Adrenal gland (tissue), 12 donors: ENCODE results near the gene ZNF319. TPM values are rescaled to one million over a fixed set of nuclear protein-coding genes. Genes with fewer than 3 reads are reported as not detected.

Experiments used
- DNase-seq, 7 donors: peaks; one replicate each; pipeline ENCODE4 v3.0.0-alpha.2; 2019 to 2020
- H3K27ac ChIP-seq, 5 donors: fragments of 200-600 bp; sonication (generic) in 4 of 5; 1 replicate in 3 of 5; 2 replicates in 2 of 5; pipeline versions ENCODE4 v1.5.1 to v1.8.0; 2016 to 2020; ENCODE audit warnings: mild to moderate bottlenecking in 1 of 5
- H3K27me3 ChIP-seq: fragments of 200-600 bp; 2 replicates; pipeline ENCODE4 v1.8.0; 2021
- H3K36me3 ChIP-seq, 2 donors: fragments of 200-600 bp; replicated peaks in 1 of 2; 1 replicate in 1 of 2; 2 replicates in 1 of 2; pipeline versions ENCODE4 v1.5.1 to v1.8.0; 2018 to 2022
- H3K4me1 ChIP-seq, 2 donors: fragments of 200-600 bp; replicated peaks in 1 of 2; 1 replicate in 1 of 2; 2 replicates in 1 of 2; pipeline versions ENCODE4 v1.5.1 to v1.8.0; 2018 to 2021
- H3K4me3 ChIP-seq, 4 donors: fragments of 200-600 bp; sonication (generic) in 3 of 4; one replicate each; pipeline ENCODE4 v1.5.1; 2016 to 2018
- H3K9me3 ChIP-seq, 3 donors: fragments of 200-600 bp; sonication (generic) in 1 of 3; replicated peaks in 1 of 3; 1 replicate in 2 of 3; 2 replicates in 1 of 3; pipeline versions ENCODE4 v1.5.1 to v1.8.0; 2016 to 2021
- POLR2A ChIP-seq, 2 donors: fragments of 450-650 bp; IDR thresholded peaks; one replicate each; pipeline ENCODE4 v1.6.1; 2017; ENCODE audit warnings: antibody characterized with exemption in 2 of 2, mild to moderate bottlenecking in 2 of 2, moderate library complexity in 1 of 2
- WGBS, 4 donors: extraction: QIAGEN DNeasy Blood & Tissue Kit in 2 of 4; methylation state at CpG; one replicate each; pipeline versions ENCODE4 v1.1.5 to v1.1.7; 2013 to 2017; 5-methylcytosine and 5-hydroxymethylcytosine counted together
- intact Hi-C, 2 donors: fragments of 100-400 bp; cut with DNase I; formaldehyde crosslinking; loops; one replicate each; pipeline versions ENCODE4 v1.14.1 to v1.15.0; 2022 to 2023
- polyA plus RNA-seq, 3 donors: library from polyadenylated mRNA; stranded (reverse); fragments of 200-250 nt in 2 of 3; fragments of 350-450 nt in 1 of 3; fragmentation: Illumina TruSeq in 1 of 3; extraction: RNeasy Lipid Tissue Mini Kit (QIAGEN cat#74804) in 1 of 3; gene quantifications; one replicate each; pipeline ENCODE4 v1.2.3, GENCODE V29; 2013 to 2014
- total RNA-seq, 9 donors: library from RNA; depleted of rRNA in 4 of 9; stranded (reverse); fragments of >200 nt in 4 of 9; fragments of 120-200 nt in 1 of 9; fragmentation: NEBNext Ultra II Directional in 1 of 9; extraction: Animal tissue kit (Norgen Biotek cat#: 25700) in 1 of 9; gene quantifications; one replicate each; pipeline versions ENCODE4 v1.1.0 to v1.2.4, GENCODE V29; 2013 to 2023
- TF ChIP-seq, protein P1 (sequence below), 6 experiments: fragments of 450-650 bp in 4 of 6; fragments of 200-600 bp in 2 of 6; sonication (generic) in 1 of 6; IDR thresholded peaks; 1 replicate in 5 of 6; 2 replicates in 1 of 6; pipeline versions ENCODE4 v1.5.1 to v1.8.0; 2016 to 2021; ENCODE audit warnings: antibody characterized with exemption in 6 of 6, mild to moderate bottlenecking in 2 of 6, moderate library complexity in 1 of 6
- donor health status: healthy with polysubstance abuse.
- donor health status: Bipolar disorder and iron deficiency.
- donor health status: DM: yes; HTN: yes; CAD: no.
- donor health status: DM: no; HTN: no; CAD: no.
- donor health status: DM: no; HTN: no; CAD: no.
- donor health status: DM: yes; HTN: yes; CAD: no.

Gene ZNF319
- total and polyA plus RNA-seq, 12 donors = 2.3 to 17.9 (median 8.9) TPM

DNA sequence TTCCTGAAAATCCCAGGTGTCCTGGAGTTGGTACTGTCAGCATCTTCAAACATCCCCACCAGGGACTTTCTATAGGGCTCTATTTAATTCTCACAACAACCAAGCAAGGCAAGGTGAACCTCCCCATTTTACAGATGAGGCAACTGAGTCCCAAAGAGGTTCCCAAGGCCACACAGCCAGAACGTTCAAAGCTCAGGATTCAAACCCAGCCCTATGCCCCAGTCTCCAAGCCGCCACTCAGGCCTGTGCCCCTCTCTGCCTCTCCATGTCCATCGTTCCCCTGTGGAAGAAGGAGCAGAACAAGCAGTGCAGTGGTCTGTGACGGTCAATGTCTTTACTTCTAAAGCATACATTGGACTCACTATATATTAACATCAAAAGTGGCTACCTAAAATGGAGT, 6.1 kb downstream of the ZNF319 start:
- DNase-seq = no peak
- Histone ChIP-seq H3K9me3 (no peaks in the 10 kb centered on the region), H3K27ac (no peak overlapping the region), H3K36me3 (peaks cover 0 to 22% of the 10 kb centered on the region in 2 donors), H3K27me3 (no peaks in the 10 kb centered on the region), H3K4me1 (peaks cover 5 to 8% of the 10 kb centered on the region in 2 donors), H3K4me3 (no peak overlapping the region)
- WGBS, 4 donors = 70 to 89% (median 86%) methylated on average over 4 of the region's 4 CpGs
- TF ChIP-seq, protein P1, sequence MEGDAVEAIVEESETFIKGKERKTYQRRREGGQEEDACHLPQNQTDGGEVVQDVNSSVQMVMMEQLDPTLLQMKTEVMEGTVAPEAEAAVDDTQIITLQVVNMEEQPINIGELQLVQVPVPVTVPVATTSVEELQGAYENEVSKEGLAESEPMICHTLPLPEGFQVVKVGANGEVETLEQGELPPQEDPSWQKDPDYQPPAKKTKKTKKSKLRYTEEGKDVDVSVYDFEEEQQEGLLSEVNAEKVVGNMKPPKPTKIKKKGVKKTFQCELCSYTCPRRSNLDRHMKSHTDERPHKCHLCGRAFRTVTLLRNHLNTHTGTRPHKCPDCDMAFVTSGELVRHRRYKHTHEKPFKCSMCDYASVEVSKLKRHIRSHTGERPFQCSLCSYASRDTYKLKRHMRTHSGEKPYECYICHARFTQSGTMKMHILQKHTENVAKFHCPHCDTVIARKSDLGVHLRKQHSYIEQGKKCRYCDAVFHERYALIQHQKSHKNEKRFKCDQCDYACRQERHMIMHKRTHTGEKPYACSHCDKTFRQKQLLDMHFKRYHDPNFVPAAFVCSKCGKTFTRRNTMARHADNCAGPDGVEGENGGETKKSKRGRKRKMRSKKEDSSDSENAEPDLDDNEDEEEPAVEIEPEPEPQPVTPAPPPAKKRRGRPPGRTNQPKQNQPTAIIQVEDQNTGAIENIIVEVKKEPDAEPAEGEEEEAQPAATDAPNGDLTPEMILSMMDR (IDR thresholded peaks at IDR 0.05) = no peak
- no peak for TF ChIP-seq POLR2A (IDR thresholded peaks at IDR 0.05)
- intact Hi-C loops = loop anchor here (5.0 to 10.0 kb wide), 3 partner anchors 52 to 410 kb away; no protein-coding TSS in a partner anchor

DNA sequence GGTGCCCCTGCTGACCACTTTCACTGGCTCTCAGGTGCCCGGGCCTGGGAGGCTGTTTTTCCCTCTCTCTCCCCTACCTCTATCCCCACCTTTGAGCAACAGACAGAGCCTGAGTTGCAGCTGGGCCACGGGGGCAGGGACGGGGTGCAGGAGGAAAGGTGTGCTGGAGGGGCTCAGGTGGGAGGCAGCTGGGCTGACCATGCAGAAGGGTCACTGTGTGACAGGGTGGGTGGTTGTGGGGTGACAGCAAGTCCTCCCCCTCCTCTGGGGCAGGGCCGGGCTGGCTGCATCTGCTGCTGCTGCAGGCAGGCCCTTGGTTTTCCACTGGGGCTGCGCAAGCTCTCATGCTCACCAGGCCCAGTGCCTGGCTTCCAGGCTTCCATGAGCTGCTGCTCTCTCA, 6.6 kb downstream of the ZNF319 start:
- peaks cover under 1 to 6% of the 10 kb centered on the region in 2 donors for H3K4me1 ChIP-seq
- no peak for TF ChIP-seq POLR2A (IDR thresholded peaks at IDR 0.05)
- TF ChIP-seq, protein P1 (IDR thresholded peaks at IDR 0.05) = no peak
- H3K36me3 ChIP-seq = peaks cover 0 to 22% of the 10 kb centered on the region in 2 donors
- no peak overlapping the region for H3K27ac ChIP-seq
- DNase-seq = no peak
- H3K9me3 ChIP-seq = no peaks in the 10 kb centered on the region
- WGBS, 4 donors = 80 to 93% (median 86%) methylated on average over 2 to 5 of the region's 5 CpGs
- intact Hi-C loops = loop anchor here (5.0 to 10.0 kb wide), 3 partner anchors 52 to 409 kb away; no protein-coding TSS in a partner anchor
- no peak overlapping the region for H3K4me3 ChIP-seq
- H3K27me3 ChIP-seq = no peaks in the 10 kb centered on the region

DNA sequence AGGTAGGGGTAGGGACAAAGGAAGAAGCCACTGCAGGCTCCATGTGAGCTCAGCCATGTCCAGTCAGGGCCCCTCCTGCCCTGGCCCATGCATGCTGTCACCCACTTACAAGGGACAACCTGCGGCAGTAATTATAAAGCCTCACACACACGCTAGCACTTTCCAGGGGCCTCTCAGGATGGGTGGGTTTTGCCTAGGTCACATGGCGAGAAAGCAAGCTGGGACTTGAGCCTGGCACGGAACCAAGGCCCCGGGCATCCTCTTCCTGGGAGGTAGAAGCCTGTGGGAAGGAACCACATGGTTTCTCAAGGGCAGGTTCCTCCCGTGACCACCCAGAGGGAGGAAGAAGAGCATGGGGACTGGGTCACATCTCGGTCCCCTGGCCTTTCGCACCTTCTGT, 7.0 kb downstream of the ZNF319 start:
- TF ChIP-seq POLR2A (IDR thresholded peaks at IDR 0.05) = no peak
- TF ChIP-seq, protein P1 (IDR thresholded peaks at IDR 0.05) = no peak
- Histone ChIP-seq H3K9me3 (no peaks in the 10 kb centered on the region), H3K27ac (no peak overlapping the region), H3K27me3 (no peaks in the 10 kb centered on the region), H3K36me3 (peaks cover 0 to 22% of the 10 kb centered on the region in 2 donors), H3K4me1 (peaks cover 0 to 2% of the 10 kb centered on the region in 2 donors), H3K4me3 (no peak overlapping the region)
- no peak for DNase-seq
- intact Hi-C loops = loop anchor here (5.0 to 10.0 kb wide), 3 partner anchors 51 to 409 kb away; no protein-coding TSS in a partner anchor
- 56 to 77% (median 69%) methylated on average over 7 to 8 of the region's 8 CpGs for WGBS, 4 donors

DNA sequence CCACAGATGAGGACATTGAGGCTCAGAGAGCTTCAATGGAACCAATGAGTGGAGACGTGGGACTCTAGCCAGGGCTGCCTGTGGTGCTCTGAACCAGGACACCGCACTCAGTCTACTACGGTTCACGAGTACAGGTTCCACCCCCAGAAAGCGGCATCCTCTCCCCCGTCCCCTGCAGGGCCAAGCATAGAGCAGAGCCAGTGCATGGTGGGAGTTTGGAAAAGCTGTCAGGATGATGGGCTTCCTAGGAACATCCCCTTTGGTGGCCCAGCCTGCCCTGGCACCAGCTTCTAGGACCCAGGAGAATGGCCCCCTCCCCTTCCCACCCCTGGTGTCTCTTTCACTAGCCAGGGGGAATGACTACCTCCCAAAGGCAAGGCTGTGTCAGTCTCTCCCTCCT, 8.4 kb downstream of the ZNF319 start:
- Histone ChIP-seq H3K27me3 (no peaks in the 10 kb centered on the region), H3K36me3 (peaks cover 0 to 12% of the 10 kb centered on the region in 2 donors), H3K27ac (no peak overlapping the region), H3K4me1 (peaks cover 3 to 5% of the 10 kb centered on the region in 2 donors), H3K4me3 (no peak overlapping the region), H3K9me3 (no peaks in the 10 kb centered on the region)
- no peak for DNase-seq
- intact Hi-C loops = loop anchor here (5.0 to 10.0 kb wide), 3 partner anchors 50 to 407 kb away; no protein-coding TSS in a partner anchor
- WGBS, 4 donors = 89 to 100% (median 93%) methylated on average over 2 to 6 of the region's 6 CpGs
- TF ChIP-seq, protein P1 (IDR thresholded peaks at IDR 0.05) = no peak
- no peak for TF ChIP-seq POLR2A (IDR thresholded peaks at IDR 0.05)
